ENCODE data around the gene SLIT3. TPM values are rescaled to one million over a fixed set of nuclear protein-coding genes. Genes with fewer than 3 reads are reported as not detected.

SLIT3 gene
- total and polyA plus RNA-seq, 2 donors from 2014 or later = 14.5 to 54.1 TPM

DNA sequence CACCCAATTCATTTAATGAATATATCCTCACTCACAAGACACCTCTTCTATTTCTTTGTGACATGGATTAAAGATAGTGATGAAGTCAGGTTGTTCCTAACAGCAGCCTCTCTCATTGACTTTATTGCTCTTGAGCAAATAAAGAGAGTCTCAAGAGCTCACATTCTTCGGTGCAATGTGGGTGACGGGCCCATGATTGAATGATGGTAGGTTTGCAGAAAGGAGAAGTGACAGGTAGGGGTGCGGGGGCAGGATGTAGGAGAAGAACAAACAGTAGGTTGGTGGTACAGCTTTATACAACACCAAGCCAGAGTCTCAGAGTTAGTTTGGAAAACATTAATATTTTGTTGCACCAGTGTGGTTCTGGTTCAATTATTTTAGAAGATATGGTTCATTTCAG lies 122.2 kb downstream of the SLIT3 start:
- H3K27me3 ChIP-seq (ENCODE audit: control insufficient read depth, insufficient read depth, low read length) = no peaks in the 10 kb centered on the region
- TF ChIP-seq, protein P1, sequence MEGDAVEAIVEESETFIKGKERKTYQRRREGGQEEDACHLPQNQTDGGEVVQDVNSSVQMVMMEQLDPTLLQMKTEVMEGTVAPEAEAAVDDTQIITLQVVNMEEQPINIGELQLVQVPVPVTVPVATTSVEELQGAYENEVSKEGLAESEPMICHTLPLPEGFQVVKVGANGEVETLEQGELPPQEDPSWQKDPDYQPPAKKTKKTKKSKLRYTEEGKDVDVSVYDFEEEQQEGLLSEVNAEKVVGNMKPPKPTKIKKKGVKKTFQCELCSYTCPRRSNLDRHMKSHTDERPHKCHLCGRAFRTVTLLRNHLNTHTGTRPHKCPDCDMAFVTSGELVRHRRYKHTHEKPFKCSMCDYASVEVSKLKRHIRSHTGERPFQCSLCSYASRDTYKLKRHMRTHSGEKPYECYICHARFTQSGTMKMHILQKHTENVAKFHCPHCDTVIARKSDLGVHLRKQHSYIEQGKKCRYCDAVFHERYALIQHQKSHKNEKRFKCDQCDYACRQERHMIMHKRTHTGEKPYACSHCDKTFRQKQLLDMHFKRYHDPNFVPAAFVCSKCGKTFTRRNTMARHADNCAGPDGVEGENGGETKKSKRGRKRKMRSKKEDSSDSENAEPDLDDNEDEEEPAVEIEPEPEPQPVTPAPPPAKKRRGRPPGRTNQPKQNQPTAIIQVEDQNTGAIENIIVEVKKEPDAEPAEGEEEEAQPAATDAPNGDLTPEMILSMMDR (IDR thresholded peaks at IDR 0.05; ENCODE audit: borderline replicate concordance, extremely low read depth, insufficient read depth) = no peak
- no peaks in the 10 kb centered on the region for H3K9me3 ChIP-seq (ENCODE audit: control insufficient read depth in 2 of 3, insufficient read depth in 1 of 3, low read length in 3 of 3)
- H3K4me3 ChIP-seq (ENCODE audit: low read length in 3 of 3) = no peak overlapping the region
- no peaks in the 10 kb centered on the region for H3K4me1 ChIP-seq (ENCODE audit: control insufficient read depth in 2 of 3, insufficient read depth in 2 of 3, low read depth in 1 of 3, low read length in 3 of 3)
- FAIRE-seq (no peak), DNase-seq (no peak)
- H3K27ac ChIP-seq (ENCODE audit: low read depth in 2 of 2, low read length in 2 of 2) = no peak overlapping the region
- no peaks in the 10 kb centered on the region for H3K36me3 ChIP-seq (ENCODE audit: control insufficient read depth in 2 of 3, insufficient read depth in 3 of 3, low read length in 3 of 3)
- intact Hi-C loops (cut with DNase I) = no loop called here
- H3K9ac ChIP-seq (ENCODE audit: low read length in 3 of 3) = no peak overlapping the region

DNA sequence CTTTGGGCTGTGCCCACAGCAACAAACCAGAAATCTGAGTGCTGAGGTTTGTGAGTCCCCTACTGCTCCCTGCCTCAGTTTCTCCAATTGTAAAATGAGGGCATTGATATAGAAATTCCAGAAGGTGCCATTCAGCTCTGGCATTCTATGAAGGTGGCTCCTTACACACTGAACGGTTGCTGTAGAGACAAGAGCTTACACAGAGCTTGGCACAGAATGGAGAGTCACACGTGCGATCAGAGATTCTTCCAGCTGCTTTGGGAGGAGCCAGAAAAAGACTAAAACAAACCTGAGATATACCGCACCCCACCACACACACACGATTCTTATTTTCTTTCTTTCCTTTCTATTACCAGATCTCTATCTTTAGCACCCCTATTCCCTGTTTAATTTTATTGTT lies 122.7 kb downstream of the SLIT3 start:
- Histone ChIP-seq H3K4me3 (ENCODE audit: low read length in 3 of 3) (no peak overlapping the region), H3K36me3 (ENCODE audit: control insufficient read depth in 2 of 3, insufficient read depth in 3 of 3, low read length in 3 of 3) (no peaks in the 10 kb centered on the region), H3K27ac (ENCODE audit: low read depth in 2 of 2, low read length in 2 of 2) (no peak overlapping the region), H3K27me3 (ENCODE audit: control insufficient read depth, insufficient read depth, low read length) (no peaks in the 10 kb centered on the region), H3K4me1 (ENCODE audit: control insufficient read depth in 2 of 3, insufficient read depth in 2 of 3, low read depth in 1 of 3, low read length in 3 of 3) (no peaks in the 10 kb centered on the region), H3K9ac (ENCODE audit: low read length in 3 of 3) (no peak overlapping the region), H3K9me3 (ENCODE audit: control insufficient read depth in 2 of 3, insufficient read depth in 1 of 3, low read length in 3 of 3) (no peaks in the 10 kb centered on the region)
- TF ChIP-seq, protein P1 (IDR thresholded peaks at IDR 0.05; ENCODE audit: borderline replicate concordance, extremely low read depth, insufficient read depth) = no peak
- FAIRE-seq (no peak), DNase-seq (no peak)
- intact Hi-C loops (cut with DNase I) = no loop called here

DNA sequence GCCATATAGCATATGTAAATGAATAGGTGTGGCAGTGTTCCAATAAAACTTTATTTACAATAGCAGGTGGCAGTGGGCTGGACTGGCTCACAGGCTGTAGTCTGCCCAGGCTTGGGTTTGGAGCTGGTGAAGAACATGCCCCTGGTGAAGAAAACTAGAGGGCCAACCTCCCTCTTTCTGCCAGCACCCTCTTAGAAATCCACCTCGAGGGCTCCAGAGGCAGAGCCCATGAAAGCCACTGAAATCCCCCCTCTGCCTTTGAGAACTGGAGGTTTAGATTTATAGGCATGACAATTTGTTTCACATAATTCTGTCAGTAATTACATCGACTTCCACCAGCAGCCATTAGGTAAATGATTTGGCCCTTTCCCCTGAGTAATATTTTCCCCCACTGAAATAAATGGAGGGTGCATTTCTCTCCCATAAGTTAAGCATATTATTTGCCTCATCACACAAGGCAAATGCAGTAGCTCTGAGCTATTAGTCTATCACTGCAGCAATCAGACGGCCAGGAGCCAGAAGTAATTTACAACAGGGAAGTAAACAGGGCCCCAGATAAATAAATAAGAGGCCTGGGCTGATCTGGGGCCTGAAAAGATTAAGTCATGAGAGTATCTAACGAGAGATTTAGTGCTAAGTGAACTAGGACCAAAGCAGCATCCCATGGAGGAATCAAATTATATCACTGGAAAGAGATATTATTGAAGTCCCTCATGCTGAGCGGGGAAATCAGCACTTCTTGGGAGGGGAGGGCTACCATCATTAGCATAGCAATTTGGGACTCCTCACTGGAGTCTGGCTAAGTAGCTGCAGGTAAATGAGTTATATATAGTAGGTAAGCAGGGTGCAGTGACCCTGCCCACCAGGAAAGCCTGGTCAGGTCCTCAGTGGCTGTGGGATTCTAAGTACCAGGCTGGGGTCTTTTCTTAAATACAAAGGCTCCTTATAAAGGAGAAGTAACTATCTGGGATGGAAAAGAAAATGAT lies 123.9 kb downstream of the SLIT3 start:
- TF ChIP-seq, protein P1 (IDR thresholded peaks at IDR 0.05; ENCODE audit: borderline replicate concordance, extremely low read depth, insufficient read depth) = no peak
- FAIRE-seq (no peak), DNase-seq (no peak)
- no peaks in the 10 kb centered on the region for H3K9me3 ChIP-seq (ENCODE audit: control insufficient read depth in 2 of 3, insufficient read depth in 1 of 3, low read length in 3 of 3)
- H3K36me3 ChIP-seq (ENCODE audit: control insufficient read depth in 2 of 3, insufficient read depth in 3 of 3, low read length in 3 of 3) = no peaks in the 10 kb centered on the region
- H3K4me3 ChIP-seq (ENCODE audit: low read length in 3 of 3) = no peak overlapping the region
- intact Hi-C loops (cut with DNase I) = no loop called here
- H3K9ac ChIP-seq (ENCODE audit: low read length in 3 of 3) = no peak overlapping the region
- H3K4me1 ChIP-seq (ENCODE audit: control insufficient read depth in 2 of 3, insufficient read depth in 2 of 3, low read depth in 1 of 3, low read length in 3 of 3) = no peaks in the 10 kb centered on the region
- H3K27me3 ChIP-seq (ENCODE audit: control insufficient read depth, insufficient read depth, low read length) = no peaks in the 10 kb centered on the region
- no peak overlapping the region for H3K27ac ChIP-seq (ENCODE audit: low read depth in 2 of 2, low read length in 2 of 2)
